NK-92 treated with Interleukin-12 subunit alpha and Interleukin-12 subunit beta, amount 100 ng/mL, for 24 hours (cell line): ENCODE measurements around the gene PPP1R3F.

Source experiments
- DNase-seq: peaks from one replicate; lab custom pipeline; 2025; lab: John Stamatoyannopoulos, UW

The PPP1R3F gene

GRCh38 chrX:49269767-49270248 lies at the start of gene PPP1R3F:
PPP1R3F (plus strand) TSS chrX:49269793; CDS start chrX:49269870, 77 bp downstream.
- DNase-seq = no peak

GRCh38 chrX:49220100-49220499 lies 49.5 kb upstream of the PPP1R3F start:
- DNase-seq = no peak

GRCh38 chrX:49221868-49222267 lies 47.7 kb upstream of the PPP1R3F start:
- DNase-seq = no peak

GRCh38 chrX:49225858-49226257 lies 43.7 kb upstream of the PPP1R3F start:
- no peak for DNase-seq

GRCh38 chrX:49226946-49227345 lies 42.6 kb upstream of the PPP1R3F start:
- DNase-seq = no peak

GRCh38 chrX:49227726-49228125 lies 41.9 kb upstream of the PPP1R3F start:
- no peak for DNase-seq

- no peak for DNase-seq
Measured at GRCh38 chrX:49228185-49228584, 41.4 kb upstream of the PPP1R3F start.

- DNase-seq = no peak
Measured at GRCh38 chrX:49230500-49231232, 38.9 kb upstream of the PPP1R3F start.

GRCh38 chrX:49231333-49232000 lies 38.1 kb upstream of the PPP1R3F start:
- no peak for DNase-seq

GRCh38 chrX:49232525-49232924 lies 37.1 kb upstream of the PPP1R3F start:
- no peak for DNase-seq

GRCh38 chrX:49233176-49233575 lies 36.4 kb upstream of the PPP1R3F start, which contains the start of gene CACNA1F:
CACNA1F (minus strand) TSS chrX:49233340; CDS start chrX:49233309, 31 bp downstream.
- no peak for DNase-seq

- no peak for DNase-seq
Measured at GRCh38 chrX:49233887-49234555, 35.6 kb upstream of the PPP1R3F start.

- DNase-seq = no peak
Measured at GRCh38 chrX:49237060-49237459, 32.5 kb upstream of the PPP1R3F start.

- DNase-seq = no peak
Measured at GRCh38 chrX:49238735-49239134, 30.9 kb upstream of the PPP1R3F start.

- no peak for DNase-seq
Measured at GRCh38 chrX:49242545-49243066, 27.0 kb upstream of the PPP1R3F start.

- no peak for DNase-seq
Measured at GRCh38 chrX:49243166-49243565, 26.4 kb upstream of the PPP1R3F start.

- DNase-seq = no peak
Measured at GRCh38 chrX:49244207-49244606, 25.4 kb upstream of the PPP1R3F start.

GRCh38 chrX:49246541-49246940 lies 23.1 kb upstream of the PPP1R3F start:
- DNase-seq = no peak

GRCh38 chrX:49247346-49247745 lies 22.2 kb upstream of the PPP1R3F start:
- no peak for DNase-seq

GRCh38 chrX:49247916-49248811 lies 21.4 kb upstream of the PPP1R3F start:
- DNase-seq = no peak

GRCh38 chrX:49249071-49249470 lies 20.5 kb upstream of the PPP1R3F start:
- no peak for DNase-seq
